ENCODE measurements around the gene C1orf116.

C1orf116 gene

GRCh38 chr1:207060596-207060995 lies 28.0 kb upstream of the C1orf116 start:
- no peak for TF ChIP-seq CTCF (IDR thresholded peaks at IDR 0.05)
- H3K27ac ChIP-seq: no peak overlapping the region
- DNase-seq (ENCODE audit: low spot score): no peak
- H3K4me3 ChIP-seq: no peak overlapping the region

- no peak for TF ChIP-seq CTCF (IDR thresholded peaks at IDR 0.05)
- no peak overlapping the region for H3K27ac ChIP-seq
- DNase-seq (ENCODE audit: low spot score): no peak
- H3K4me3 ChIP-seq: no peak overlapping the region
Observed at GRCh38 chr1:207059881-207060280, 27.3 kb upstream of the C1orf116 start.

GRCh38 chr1:207058878-207059867 lies 26.6 kb upstream of the C1orf116 start:
- Histone ChIP-seq H3K4me3 (no peak overlapping the region), H3K27ac (no peak overlapping the region)
- DNase-seq (ENCODE audit: low spot score): no peak
- TF ChIP-seq CTCF (IDR thresholded peaks at IDR 0.05): no peak

- DNase-seq (ENCODE audit: low spot score): no peak
- TF ChIP-seq CTCF (IDR thresholded peaks at IDR 0.05): no peak
- Histone ChIP-seq H3K27ac (no peak overlapping the region), H3K4me3 (no peak overlapping the region)
Observed at GRCh38 chr1:207058252-207058651, 25.7 kb upstream of the C1orf116 start.

GRCh38 chr1:207056673-207057072 lies 24.1 kb upstream of the C1orf116 start:
- no peak for DNase-seq (ENCODE audit: low spot score)
- no peak for TF ChIP-seq CTCF (IDR thresholded peaks at IDR 0.05)
- H3K27ac ChIP-seq: no peak overlapping the region
- no peak overlapping the region for H3K4me3 ChIP-seq

GRCh38 chr1:207055386-207056001 lies 22.9 kb upstream of the C1orf116 start:
- DNase-seq (ENCODE audit: low spot score): no peak
- no peak overlapping the region for H3K27ac ChIP-seq
- no peak for TF ChIP-seq CTCF (IDR thresholded peaks at IDR 0.05)
- no peak overlapping the region for H3K4me3 ChIP-seq

Data from coronary artery (tissue), 2 donors.